IPS-NIHi7 (cell line): Measurements from ENCODE around the gene NR2F2.

Source experiments
- DNase-seq: peaks from one replicate; pipeline ENCODE4 v3.0.0; 2012; ENCODE audit warnings: mixed read lengths; ENCODE audit errors: extremely low spot score

NR2F2 gene

DNA sequence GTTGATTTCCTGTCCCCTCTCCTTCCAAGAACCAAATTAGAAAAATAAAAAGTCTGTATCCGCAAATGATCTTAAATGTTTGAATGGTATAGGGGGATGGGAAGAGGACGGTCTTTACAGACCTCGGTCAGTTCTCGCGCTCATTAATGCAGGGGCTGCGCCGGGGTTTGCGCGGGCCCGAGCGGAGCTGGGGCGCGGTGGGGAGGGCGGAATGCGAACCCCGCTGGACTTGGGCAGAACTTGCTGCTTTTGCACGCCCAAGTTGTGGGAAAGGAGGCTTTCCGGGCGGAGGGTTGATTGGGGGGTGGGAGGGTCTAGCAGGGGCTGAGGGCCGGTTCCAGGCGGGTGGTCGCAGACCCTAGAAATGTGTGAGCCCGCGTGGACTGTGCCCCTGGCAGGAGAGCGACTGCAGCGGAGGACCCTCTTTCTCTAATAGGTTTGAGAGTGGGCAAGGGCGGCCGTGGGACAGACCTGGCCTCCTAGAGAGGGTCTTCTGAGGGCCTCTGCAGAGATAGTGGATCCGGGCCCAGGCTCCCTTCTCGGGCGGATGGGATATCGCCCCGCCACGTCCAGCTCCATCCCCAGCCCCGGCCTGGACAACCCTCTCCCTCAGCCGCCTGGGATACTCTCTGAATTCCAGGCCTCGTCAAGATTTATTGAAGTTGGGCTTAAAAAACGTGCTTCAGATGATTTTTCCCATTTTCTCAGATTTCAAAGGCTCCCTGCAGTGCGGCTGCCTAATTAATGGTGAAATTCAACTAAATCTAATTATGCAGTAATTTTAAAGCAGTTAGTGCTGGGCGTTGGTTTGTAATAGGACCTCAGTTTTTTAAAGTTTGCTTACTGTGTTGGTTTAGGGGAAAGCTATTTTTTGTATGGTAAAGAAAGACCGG, 11.3 kb downstream of the NR2F2 start:
- DNase-seq, result no peak

DNA sequence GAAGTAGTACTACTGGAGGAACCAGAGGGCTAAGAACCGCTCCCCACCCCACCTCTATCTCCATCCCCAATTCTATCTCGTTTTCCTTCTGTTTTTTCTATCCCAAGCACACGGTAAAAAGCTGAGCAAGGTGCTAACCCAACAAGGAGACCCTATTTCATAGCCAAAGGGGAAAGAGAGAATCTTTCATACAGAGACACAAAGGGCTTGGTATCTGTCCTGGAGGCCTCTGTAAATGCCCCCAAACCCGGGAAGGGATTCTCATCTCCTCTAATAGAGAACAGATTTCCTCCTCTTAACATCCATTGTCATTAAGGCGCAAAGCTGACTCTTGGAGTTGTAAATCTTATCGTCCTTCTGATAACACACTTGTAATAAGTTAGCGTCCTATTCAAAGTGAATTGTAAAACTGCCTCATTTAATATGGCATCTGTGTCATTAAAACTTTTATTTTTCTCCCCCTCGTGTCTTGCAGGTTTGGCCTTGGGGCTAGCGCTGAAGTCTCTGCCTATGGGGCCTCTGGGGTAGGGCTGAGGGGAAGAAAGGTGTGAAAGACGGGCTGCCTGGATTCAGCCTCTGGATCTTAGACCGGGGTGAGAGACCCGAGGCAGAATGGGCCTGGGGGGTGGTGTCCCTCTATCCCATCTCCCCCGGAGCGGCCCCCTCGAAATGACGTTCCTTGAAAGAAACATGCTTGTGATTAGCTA, 12.1 kb downstream of the NR2F2 start:
- no peak for DNase-seq

DNA sequence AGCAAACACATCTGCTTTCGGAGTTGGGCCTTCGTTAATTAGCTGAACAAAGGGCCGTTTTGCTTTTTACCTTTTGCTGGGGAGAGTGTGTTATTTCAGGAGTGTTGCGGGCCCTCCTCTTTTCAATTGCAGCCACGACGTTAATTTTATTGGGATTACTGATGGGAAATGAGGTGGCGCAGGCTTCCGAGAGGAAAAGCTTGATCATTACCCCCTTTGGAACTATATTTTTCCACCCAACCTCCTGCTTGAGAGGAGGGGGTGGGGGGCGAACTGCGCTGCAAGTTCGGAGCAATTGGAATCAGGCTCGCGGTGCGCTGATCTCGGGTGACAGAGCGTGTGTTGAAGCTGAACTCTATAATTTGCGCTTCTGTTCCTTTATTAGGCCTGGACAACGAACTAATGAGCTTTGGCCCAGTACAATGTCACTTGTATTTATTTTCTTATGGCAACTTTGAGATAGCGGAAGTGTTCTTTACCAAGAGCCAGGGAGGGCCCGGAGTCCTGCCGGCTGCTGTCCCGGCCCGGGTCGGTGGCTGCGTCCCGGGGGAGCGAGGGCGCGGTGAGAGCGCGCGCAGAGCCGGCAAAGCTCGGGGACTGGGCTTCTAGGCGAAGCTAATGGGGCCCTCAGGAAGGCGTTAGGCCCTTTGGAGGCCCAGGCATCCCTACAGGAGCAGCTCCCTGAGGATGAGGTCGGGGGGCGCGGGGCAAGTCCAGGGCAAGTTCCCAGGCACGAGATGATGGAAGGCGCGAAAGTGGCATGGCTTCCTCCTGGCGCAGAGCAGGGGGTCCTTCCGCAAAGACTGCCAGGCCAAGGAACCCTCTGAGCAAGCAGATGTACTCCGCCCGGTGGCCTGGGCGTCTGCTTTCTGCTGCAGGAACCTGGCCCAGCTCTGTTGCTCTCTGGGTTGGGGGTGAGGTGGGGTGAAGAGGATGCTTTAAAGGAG, 12.9 kb downstream of the NR2F2 start:
- DNase-seq, result no peak

DNA sequence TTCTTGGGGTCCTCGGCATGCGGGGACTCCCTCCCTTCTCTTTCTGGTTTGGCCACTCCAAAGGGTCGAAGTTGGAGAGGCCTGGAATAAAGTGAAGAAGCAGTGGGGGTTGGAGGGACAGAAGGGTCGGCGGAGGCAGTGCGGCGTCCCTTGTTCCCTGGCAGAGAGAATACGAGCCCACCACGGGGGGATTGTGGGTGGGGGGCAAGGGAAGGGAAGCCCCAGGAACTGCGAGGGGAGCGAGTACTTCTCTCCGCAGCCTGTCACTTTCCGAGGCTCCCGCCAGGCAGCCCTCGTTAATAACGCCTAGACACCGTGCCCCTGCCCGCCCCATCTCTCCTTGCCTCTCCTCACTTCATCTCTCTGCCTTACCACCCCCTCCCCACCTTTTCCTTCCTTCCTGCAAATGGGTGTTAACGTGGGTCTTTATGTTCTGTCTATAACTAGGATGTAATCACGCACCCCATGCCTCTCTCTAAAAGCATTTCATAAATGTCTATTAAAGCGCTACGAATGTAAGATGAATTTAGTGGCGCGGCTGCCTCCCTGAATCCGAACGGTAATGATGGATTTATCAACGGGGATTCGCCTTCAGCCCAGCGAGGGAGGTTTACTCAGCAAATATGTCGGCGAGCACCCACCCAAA, 13.7 kb downstream of the NR2F2 start:
- DNase-seq, result no peak

DNA sequence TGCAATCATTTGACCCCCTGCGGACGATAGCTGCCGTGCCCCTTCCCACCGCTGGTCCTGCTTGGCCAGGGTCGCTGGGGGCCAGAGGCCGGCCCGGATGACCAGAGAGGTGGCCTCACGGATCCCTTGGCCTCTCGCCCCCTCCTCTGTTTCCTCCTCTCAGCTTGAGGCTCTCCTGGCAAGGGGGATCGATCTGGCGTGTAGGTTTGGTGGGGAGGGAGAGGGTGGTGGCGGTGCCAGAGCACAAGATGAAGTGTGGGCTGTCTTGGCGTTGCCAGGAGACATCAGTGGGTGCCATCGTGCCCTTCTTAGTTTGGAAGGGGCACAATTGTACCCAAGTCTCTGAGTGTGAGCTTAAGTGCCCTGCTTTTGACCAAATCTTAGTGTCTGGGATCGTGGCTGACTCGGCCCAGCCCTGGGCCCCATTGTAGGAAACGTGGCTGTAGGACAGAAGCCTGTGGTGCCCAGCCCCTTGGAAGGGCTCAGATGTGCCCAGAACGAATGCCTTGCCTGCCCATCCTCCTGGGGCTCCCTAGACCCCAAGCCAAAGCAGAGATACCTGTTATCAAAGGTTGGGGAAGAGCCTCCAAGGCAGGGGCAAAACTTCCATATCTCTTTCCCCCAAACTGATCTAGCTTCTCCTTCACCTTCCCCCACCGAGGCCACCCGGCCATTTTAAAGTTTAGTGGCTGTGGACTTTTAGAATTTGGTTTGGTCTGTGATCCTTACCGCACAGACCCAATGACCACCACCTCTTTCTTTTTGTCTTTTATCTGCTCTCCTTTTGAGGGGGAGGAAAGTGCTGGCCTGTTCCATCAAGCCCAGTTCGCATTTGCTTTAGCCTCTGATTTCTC, 14.4 kb downstream of the NR2F2 start:
- no peak for DNase-seq

DNA sequence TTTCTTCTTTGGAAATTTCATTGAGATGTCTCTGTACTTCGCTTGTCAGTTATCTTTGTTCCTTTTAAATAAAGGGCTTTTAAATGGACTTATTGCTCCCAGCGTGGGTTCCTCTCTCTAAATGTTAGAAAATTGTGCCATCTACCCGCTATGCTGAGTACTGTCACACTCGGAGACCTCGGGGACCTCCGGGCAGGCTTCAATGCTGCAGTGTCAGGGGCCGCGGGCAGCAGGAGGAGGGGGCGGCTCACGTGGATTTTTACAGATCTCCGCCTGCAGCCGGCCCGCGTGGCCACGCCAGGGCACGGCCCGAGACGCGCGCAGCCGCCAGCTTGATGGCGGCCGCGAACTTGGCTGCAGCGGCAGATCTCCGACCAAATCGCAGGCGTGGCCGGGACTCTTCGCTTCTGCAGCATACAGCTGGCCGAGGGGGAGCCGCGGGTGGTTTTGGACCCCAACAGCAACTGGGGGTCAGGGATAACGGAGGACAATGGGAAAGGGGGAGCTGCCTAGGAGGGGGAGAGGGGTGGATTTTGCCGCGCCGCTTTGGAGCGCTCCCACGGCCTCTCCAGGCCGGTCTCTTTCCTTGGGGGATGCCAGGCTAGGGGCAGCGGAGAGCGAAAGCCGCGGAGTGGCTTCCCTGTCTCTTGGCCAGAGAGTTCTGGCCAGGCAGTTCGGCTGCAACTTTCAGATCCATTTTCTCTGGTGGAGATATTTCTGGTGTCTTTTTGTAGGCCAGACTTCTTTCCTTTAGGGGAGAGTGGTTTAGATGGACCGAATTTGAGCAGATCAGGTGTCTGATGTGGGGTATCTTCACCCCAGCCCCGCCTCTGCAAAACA, 15.3 kb downstream of the NR2F2 start:
- no peak for DNase-seq

DNA sequence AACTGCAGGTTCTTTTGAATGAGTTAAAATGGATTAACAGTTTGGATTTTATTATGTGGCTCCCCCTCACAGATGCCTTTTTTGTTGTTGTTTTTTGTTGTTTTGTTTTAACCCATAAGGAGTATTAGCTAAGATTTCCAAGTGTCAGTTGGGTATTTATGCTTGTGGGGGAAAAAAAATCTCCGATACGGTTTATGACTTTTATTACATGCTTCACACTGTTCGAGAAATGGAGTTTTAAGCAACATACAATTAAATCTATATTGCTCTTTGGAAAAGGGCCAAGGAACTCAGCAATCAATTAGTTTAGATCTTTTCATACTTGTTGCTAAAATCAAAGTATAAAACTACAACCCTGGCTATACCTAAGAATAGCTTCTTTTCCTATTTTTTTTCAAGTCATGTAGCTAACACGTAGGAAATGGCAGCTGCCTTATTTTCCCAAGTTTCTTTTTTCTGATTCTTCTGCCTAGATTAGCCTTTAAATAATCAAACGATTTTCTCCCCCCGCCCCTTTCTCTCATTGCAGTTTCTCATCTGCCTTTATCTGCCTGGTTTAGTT, 16.0 kb downstream of the NR2F2 start:
- no peak for DNase-seq

DNA sequence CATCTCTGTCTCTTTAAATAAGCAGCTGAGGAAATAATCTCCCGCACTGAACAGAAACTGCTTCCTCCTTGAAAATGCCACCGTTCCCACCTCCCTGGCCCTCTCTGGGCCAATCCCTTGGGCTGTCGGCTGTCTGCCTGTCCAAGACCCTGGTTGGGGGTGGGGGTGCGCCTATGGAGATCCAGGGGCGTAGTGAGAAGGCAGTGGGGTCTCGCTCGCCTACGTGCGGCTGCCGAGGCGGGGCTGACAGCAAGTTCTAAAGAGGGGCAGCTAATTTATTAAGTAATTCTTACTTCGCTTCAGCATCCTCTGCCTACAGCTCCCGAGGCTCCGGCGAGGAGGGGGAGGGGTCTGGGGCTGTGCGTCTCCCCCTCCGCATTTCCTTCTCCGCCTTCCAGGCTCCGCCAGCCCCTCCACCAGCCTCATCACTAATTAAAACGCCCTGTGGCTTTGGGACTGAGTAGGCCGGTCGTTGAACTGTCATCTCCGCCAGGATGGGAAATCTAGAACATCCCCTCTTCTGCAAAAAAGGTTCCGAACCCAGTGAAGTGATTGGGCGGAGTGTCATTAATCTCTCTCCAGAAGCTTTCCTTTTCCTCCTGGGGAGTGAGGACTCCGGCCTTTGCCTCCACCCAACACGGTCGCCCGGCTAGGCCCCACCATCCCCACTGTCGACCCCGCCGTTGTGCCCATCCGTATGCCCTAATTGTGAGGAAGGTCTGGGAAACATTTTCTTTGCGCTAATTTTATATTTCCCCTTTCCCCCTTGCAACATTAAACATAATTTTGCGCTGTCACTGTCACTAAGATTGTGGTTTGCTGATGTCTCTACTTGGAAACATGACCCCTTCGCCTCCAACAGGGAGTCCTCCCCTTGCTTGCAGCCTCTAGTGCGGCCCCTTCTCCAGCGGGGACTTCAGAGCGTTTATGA, 16.9 kb downstream of the NR2F2 start:
- no peak for DNase-seq

DNA sequence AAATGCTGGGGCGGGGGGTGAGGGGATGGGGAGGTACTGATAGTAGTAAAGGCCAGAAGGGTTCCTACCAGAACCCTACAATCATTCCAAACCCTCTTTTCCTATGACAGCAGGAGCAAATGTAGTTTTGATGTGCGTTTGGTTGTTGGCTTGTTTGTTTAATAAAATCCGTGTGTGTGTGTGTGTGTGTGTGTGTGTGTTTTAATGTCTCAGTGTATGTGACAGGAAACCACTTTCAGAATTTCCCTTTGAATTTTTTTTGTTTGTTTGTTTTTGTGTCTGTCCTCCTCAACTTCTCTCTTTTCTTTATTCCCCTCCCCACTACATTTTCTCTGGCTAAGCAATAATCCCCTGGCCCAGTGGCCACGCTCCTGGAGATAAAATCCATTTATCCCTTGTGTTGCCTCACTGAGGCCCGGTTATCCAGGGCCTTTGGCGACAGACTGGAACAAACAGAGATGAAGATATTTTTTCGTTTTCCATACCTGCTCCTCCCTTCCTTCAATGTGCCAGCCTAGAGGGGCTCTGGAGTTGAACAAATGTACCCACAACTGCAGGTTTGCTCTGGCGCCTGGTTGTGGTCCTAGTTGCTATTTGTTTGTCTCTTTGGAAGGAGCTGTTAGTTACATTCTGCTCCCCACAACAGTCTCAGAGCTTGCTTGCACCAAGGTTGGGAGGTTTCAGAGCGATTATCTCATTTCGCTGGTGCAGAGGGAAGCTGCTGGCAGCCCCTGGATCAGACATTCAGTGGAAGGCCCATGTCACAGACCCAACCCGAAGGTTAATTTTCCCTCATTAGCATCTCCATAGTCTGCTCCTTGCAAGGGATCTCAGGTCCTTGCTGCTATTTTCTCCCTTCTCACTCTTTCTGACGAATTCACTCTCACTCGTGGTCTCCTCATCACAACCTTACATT, 17.9 kb downstream of the NR2F2 start:
- no peak for DNase-seq

DNA sequence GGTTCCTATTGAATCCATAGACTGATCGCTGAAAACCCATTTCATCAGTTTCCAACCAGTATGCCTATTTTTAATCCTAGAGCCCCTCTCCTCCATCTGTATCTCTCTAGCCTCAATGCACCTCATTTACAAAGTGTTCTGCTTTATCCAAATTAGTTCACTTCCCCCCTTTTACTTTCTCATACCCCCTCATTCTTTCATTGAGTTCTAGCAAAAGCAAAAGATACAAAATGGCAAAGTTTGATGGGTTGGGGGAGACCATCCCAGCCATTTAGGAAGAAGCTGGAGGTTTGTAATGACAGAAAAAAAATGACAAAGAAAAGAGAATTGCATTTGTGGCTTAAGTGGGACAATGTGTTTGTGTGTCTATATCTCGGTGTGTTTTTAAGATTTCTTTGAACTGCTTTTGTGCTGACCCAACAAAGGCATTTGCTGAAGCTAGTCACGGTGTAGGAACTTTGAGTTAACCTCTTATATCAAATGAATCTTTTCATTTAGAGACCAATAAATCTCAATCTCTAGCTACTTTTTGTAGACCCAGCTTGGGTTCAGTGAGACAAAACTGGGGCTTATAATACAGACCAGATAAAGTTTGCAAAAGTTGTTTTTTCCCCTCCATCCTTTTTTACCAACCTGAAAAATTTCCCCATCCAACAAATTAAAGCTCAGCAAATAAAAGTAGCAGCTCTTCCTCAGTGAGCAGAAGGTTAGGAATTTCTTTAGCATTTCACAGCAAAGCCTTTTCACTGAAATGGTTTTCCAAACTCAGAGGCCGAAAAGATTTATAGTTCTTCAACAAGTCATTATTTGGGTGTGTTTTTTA, 18.7 kb downstream of the NR2F2 start:
- DNase-seq, result no peak

DNA sequence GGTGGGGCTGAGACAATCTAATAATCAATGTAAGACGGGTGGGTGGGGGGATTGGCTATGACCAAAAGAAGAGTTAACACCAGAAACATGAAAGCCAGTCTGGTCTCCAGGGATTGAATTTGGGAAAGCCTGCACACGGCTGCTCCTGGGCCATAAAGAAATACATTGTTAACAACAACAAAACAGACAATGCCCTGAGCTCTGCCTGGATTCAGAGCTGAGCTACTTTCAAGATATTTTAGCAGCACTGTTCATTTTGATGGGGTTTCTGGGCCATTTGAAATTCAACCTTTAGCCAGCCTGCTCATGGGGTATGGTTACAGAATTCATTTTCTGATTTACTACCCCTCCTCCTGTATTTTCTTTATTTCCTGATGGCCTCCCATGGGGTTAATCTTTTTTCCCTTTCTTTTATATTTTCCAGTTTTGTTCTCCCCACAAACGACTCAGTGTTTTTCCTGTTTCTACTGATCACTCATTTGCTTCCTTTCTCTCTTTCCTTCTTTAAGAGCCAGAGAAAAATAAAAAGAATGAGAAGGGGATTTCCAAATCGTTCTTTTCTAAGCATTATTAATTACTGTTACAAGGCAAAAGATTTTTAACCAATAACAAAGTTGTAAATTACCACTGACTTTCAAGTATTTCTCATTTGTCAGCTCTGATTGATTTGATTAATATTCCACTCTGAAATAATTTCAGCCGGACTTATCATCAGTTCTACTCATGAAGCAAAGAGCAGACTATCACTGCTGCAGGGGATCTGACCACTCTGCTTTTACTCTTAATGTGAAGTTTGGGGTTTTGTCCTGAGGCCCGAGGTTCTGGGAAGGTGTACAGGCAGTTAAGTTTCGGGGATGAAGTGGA, 19.6 kb downstream of the NR2F2 start:
- DNase-seq, result no peak

DNA sequence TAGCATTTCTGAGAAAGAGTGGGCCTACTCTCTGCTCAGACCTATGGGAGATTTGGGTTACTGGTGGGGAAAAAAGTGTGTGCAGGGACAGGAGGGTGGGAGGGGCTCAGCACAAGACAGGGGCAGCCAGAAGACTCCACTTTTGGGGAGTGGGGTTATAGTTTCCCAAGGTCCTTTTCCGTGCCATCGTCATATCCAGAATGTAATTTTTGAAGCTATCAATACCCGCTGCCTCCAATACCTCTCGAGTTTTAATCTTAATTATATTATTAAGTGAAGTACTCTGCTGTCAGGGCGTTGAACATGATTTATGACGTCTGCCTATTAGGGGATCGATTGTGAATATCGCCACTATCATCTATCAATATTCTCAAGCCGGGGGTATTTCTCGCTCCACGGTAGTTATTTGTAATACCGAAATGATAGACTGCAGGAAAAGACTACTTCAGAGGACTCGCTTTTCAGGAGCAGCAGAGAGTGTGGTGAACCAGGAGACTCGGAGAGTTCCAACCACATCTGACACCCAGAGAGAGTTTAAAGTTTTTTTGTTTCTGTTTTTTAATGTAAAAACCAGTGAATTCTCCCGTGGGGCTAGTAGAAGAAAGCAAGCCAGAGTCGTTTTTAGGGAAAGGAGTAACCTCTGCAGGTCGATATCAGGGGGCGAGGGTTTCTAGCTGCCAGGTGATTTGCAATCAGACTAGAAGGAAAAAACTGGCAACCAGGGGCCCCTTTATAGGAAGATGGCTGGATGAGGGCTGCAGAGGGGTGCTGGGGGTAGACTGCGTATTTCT, 20.6 kb downstream of the NR2F2 start:
- DNase-seq, result no peak

DNA sequence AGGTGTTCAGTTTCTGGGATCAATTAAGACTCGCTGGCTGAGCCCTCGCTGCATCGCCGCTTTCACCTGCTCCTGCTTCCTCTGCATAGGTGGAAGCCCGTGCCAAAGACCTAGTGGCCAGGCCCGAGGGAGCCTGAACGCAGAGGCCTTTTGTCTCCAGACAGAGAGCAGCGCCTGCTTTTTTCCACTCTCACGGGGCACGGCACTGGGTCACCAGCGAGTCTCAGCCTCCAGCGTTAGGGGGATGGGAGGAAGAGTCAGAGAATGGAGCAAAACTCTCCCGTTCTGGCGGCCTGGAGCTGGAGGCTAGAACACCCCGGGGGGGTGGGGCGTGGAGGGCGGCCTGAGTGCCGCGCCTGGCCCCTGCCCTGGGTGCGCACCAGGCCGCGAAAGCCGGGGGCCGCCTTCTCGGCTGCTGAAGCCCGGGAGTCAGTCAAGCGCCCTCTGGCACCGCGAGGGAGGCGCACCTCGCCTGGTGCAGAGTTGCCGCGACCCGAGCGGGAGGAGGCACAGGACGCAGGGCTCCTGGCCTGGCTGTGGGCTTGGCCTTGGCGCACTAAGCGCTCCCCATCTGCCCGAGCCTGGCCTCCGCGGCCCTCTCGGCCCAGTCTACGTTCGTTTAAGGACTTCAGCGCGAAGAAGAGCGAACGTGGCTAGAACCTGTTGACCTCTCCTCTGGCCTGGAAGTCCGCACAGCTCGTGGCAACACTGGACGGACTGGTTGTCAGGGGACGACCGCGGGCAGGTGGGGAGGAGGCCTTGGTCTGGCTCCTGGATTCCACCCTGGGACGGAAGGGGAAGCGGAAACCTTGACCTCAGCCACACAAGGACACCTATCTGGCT, 21.5 kb downstream of the NR2F2 start:
- DNase-seq, result no peak
